CD4-positive, alpha-beta T cell (primary cell): ENCODE results near the gene DECR2. TPM values are rescaled to one million over a fixed set of nuclear protein-coding genes. Genes with fewer than 3 reads are reported as not detected.

Source experiments
- ATAC-seq: fragments of 200-7000 bp; cut with Tn5 transposase; one replicate; pipeline ENCODE4 v1.10.0; 2022; ENCODE audit warnings: mild to moderate bottlenecking; ENCODE audit not compliant: poor library complexity
- CTCF ChIA-PET: fragments of 350-600 bp; sonication (Branson Sonifier 250); formaldehyde crosslinking; loops from one replicate; lab custom pipeline; 2021; ENCODE audit warnings: antibody characterized with exemption, inconsistent platforms; lab: Charles Lee
- POLR2A ChIA-PET: fragments of 350-600 bp; sonication (Branson Sonifier 250); formaldehyde crosslinking; loops from one replicate; lab custom pipeline; 2021; ENCODE audit warnings: antibody characterized with exemption, inconsistent platforms; lab: Charles Lee
- DNase-seq, 14 experiments: peaks; one replicate each; pipeline ENCODE4 v3.0.0-alpha.2; 2013 to 2020; ENCODE audit warnings: mixed read lengths in 2 of 14
- H3K27ac ChIP-seq, 2 donors: one replicate each; pipeline versions ENCODE4 v1.5.1 to v1.7.0; 2013; ENCODE audit warnings: low read length in 2 of 2, low read depth in 1 of 2, mild to moderate bottlenecking in 1 of 2
- H3K27me3 ChIP-seq, 2 experiments: 1 replicate in 1 of 2; 2 replicates in 1 of 2; pipeline versions ENCODE4 v1.6.1 to v1.7.0; 2013; ENCODE audit warnings: low read length in 2 of 2, control low read depth in 1 of 2, mild to moderate bottlenecking in 1 of 2, moderate library complexity in 1 of 2; ENCODE audit not compliant: insufficient read depth in 2 of 2, control insufficient read depth in 1 of 2
- H3K36me3 ChIP-seq: one replicate; pipeline ENCODE4 v1.6.1; 2013; ENCODE audit warnings: low read length, control low read depth; ENCODE audit not compliant: insufficient read depth
- H3K4me1 ChIP-seq: one replicate; pipeline ENCODE4 v1.6.1; 2013; ENCODE audit warnings: low read length, control low read depth; ENCODE audit not compliant: insufficient read depth
- H3K4me3 ChIP-seq: one replicate; pipeline ENCODE4 v1.5.1; 2013; ENCODE audit warnings: mild to moderate bottlenecking, low read length, moderate library complexity
- H3K9me3 ChIP-seq, 2 experiments: 1 replicate in 1 of 2; 2 replicates in 1 of 2; pipeline versions ENCODE4 v1.6.1 to v1.7.0; 2013; ENCODE audit warnings: low read length in 2 of 2, mild to moderate bottlenecking in 2 of 2, control low read depth in 1 of 2, moderate library complexity in 1 of 2; ENCODE audit not compliant: control insufficient read depth in 1 of 2, insufficient read depth in 1 of 2
- H3K27ac Mint-ChIP-seq: one replicate; pipeline ENCODE4 v1.8.0; 2020; ENCODE audit warnings: mixed read lengths
- H3K27me3 Mint-ChIP-seq: one replicate; pipeline ENCODE4 v1.8.0; 2021; ENCODE audit warnings: mixed read lengths
- H3K36me3 Mint-ChIP-seq: one replicate; pipeline ENCODE4 v1.8.0; 2021; ENCODE audit warnings: low read depth, mixed read lengths
- H3K4me1 Mint-ChIP-seq: one replicate; pipeline ENCODE4 v1.8.0; 2021; ENCODE audit warnings: low read depth, mixed read lengths
- H3K4me3 Mint-ChIP-seq: one replicate; pipeline ENCODE4 v1.8.0; 2020; ENCODE audit warnings: mild to moderate bottlenecking, mixed read lengths
- H3K9me3 Mint-ChIP-seq: one replicate; pipeline ENCODE4 v1.8.0; 2020; ENCODE audit warnings: mixed read lengths
- intact Hi-C, 2 experiments: fragments of 100-400 bp; cut with DNase I in 1 of 2; cut with micrococcal nuclease in 1 of 2; formaldehyde crosslinking; loops; one replicate each; pipeline versions ENCODE4 v1.15.1 to v1.9.0; 2023 to 2025; cut with DNase I, micrococcal nuclease
- total RNA-seq, 174 experiments: library from RNA in 2 of 174; stranded (reverse) in 2 of 174; gene quantifications; one replicate each; pipeline ENCODE4 v1.2.3 and lab custom pipeline; 2021 to 2026
- TF ChIP-seq, protein P1 (sequence below): fragments of 200-600 bp; IDR thresholded peaks from one replicate; pipeline ENCODE4 v1.8.0; 2022; ENCODE audit warnings: antibody characterized with exemption, mild to moderate bottlenecking

Gene DECR2
- total RNA-seq, 2 experiments from 2014 or later = 5.7 to 7.0 TPM

DNA sequence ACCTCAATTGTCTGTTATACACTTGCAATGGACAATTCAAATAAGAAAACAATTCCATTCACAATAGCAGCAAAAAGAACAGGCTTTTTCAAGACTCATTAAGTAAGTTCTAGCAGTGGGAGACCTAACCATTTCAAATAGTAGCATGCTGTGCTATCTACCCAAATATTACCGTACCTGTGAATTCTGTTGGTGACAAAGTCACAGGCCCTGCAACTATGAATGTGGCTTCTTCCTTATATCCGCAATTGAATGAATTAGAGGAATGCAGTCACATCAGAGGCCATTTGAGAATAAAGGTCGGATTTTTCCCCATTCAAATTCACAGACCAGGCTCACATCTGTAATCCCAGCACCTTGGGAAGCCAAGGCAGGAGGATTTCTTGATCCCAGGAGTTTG, 5.5 kb upstream of the DECR2 start:
- Histone ChIP-seq H3K27ac (no peak overlapping the region), H3K4me1 (peaks cover 25% of the 10 kb centered on the region), H3K36me3 (no peaks in the 10 kb centered on the region), H3K27me3 (no peaks in the 10 kb centered on the region), H3K4me3 (peak overlapping the region; percentile 49), H3K9me3 (peaks cover 0 to 10% of the 10 kb centered on the region in 2 experiments)
- intact Hi-C loops = loop anchor here in 1 of 2 experiments (2.0 kb wide), 1 partner anchor 13 kb away; no protein-coding TSS in a partner anchor
- Mint-ChIP-seq H3K36me3 (peaks cover 5% of the 10 kb centered on the region), H3K9me3 (no peaks in the 10 kb centered on the region), H3K4me3 (peak overlapping the region; percentile 93), H3K4me1 (peaks cover 31% of the 10 kb centered on the region), H3K27ac (peak overlapping the region; percentile 90), H3K27me3 (no peaks in the 10 kb centered on the region)
- ChIA-PET POLR2A (interaction anchor here (1.0 to 1.2 kb wide), 2 partner anchors 13 to 14 kb away, joined by 3 read pairs; partner anchors contain the start of gene PGAP6), CTCF (no interaction called here)
- ATAC-seq (no peak), DNase-seq (peak in 1 of 14 experiments; percentile 2)
- TF ChIP-seq, protein P1, sequence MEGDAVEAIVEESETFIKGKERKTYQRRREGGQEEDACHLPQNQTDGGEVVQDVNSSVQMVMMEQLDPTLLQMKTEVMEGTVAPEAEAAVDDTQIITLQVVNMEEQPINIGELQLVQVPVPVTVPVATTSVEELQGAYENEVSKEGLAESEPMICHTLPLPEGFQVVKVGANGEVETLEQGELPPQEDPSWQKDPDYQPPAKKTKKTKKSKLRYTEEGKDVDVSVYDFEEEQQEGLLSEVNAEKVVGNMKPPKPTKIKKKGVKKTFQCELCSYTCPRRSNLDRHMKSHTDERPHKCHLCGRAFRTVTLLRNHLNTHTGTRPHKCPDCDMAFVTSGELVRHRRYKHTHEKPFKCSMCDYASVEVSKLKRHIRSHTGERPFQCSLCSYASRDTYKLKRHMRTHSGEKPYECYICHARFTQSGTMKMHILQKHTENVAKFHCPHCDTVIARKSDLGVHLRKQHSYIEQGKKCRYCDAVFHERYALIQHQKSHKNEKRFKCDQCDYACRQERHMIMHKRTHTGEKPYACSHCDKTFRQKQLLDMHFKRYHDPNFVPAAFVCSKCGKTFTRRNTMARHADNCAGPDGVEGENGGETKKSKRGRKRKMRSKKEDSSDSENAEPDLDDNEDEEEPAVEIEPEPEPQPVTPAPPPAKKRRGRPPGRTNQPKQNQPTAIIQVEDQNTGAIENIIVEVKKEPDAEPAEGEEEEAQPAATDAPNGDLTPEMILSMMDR = no peak

DNA sequence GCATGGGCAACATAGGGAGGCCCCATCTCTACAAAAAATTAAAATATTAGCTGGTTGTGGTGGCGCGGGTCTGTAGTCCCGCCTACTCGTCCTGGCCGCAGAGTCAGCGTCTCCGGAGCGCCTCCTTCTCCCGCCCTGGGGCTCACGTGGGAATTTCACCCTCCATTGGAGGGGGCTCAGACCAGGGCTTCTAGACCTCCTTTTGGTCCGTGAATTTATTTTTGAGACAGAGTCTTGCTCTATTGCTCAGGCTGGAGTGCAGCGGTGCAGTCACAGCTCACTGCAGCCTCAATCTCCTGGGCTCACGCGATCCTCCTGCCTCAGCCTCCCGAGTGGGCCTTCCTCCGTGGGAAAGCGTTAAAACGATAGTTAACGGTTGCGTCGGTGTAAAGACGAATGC, 5.1 kb upstream of the DECR2 start:
- no peaks in the 10 kb centered on the region for H3K27me3 Mint-ChIP-seq
- Histone ChIP-seq H3K27ac (no peak overlapping the region), H3K36me3 (no peaks in the 10 kb centered on the region), H3K9me3 (peaks cover 0 to 6% of the 10 kb centered on the region in 2 experiments), H3K4me1 (peaks cover 26% of the 10 kb centered on the region), H3K4me3 (peak overlapping the region; percentile 49), H3K27me3 (no peaks in the 10 kb centered on the region)
- peaks cover 31% of the 10 kb centered on the region for H3K4me1 Mint-ChIP-seq
- H3K9me3 Mint-ChIP-seq = no peaks in the 10 kb centered on the region
- no peak for ATAC-seq
- peaks cover 5% of the 10 kb centered on the region for H3K36me3 Mint-ChIP-seq
- H3K4me3 Mint-ChIP-seq = peak overlapping the region; percentile 93
- TF ChIP-seq, protein P1 = no peak
- peak overlapping the region; percentile 90 for H3K27ac Mint-ChIP-seq
- intact Hi-C loops = loop anchor here (1.0 to 2.0 kb wide), 2 partner anchors 14 kb away; no protein-coding TSS in a partner anchor
- POLR2A ChIA-PET = interaction anchor here (1.0 to 1.2 kb wide), 2 partner anchors 13 to 14 kb away, joined by 3 read pairs; partner anchors contain the start of gene PGAP6
- CTCF ChIA-PET = no interaction called here
- peak in 2 of 14 experiments; percentile 39 to 47 for DNase-seq

DNA sequence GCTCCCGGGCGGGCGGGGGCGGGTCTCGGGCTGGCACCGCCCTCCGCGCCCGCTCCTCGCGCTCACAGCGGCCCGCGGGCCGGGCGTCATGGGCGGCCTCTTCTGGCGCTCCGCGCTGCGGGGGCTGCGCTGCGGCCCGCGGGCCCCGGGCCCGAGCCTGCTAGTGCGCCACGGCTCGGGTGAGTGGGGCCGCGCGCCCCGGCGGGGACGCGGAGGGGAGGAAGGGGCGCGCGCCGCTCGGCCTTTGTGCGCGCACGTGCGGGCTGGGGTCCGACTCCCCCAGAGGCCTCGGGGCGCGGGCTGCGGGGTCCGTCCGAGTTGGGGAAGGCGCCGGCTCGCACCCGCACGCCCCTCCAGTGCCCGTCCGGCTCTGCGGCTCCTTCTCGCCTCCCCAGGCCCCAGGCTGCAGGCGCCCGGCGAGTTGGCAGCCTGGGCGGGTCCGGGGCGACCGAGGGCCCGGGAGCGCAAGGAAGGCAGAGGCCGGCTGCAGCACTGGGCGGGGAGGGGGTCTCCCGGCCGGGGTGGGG, 4.5 kb upstream of the DECR2 start, which contains the start of gene NME4:
NME4 (plus strand) TSS at position 65 of the 527 bp plus-strand sequence; CDS start at position 89, 24 bp downstream.
- H3K4me1 Mint-ChIP-seq = peaks cover 26% of the 10 kb centered on the region
- H3K9me3 ChIP-seq = peaks cover 0 to under 1% of the 10 kb centered on the region in 2 experiments
- intact Hi-C loops = loop anchor here (1.0 to 2.0 kb wide), 2 partner anchors 14 to 15 kb away; no protein-coding TSS in a partner anchor
- ChIA-PET POLR2A (interaction anchor here (1.0 kb wide), 1 partner anchor 15 kb away, joined by 3 read pairs; the partner anchor contains the start of gene PGAP6), CTCF (no interaction called here)
- no peak within 1 kb of the TSS for H3K27ac ChIP-seq
- no peaks in the 10 kb centered on the region for H3K9me3 Mint-ChIP-seq
- no peaks in the 10 kb centered on the region for H3K27me3 Mint-ChIP-seq
- peak within 1 kb of the TSS; percentile 98 for H3K4me3 Mint-ChIP-seq
- TF ChIP-seq, protein P1 = no peak
- no peaks in the 10 kb centered on the region for H3K27me3 ChIP-seq
- H3K36me3 Mint-ChIP-seq = peaks cover 5% of the 10 kb centered on the region
- peak in 6 of 14 experiments; percentile 13 to 73 (median 39) for DNase-seq
- peak within 1 kb of the TSS; percentile 90 for H3K27ac Mint-ChIP-seq
- H3K36me3 ChIP-seq = no peaks in the 10 kb centered on the region
- H3K4me3 ChIP-seq = peak within 1 kb of the TSS; percentile 49
- peaks cover 23% of the 10 kb centered on the region for H3K4me1 ChIP-seq
- no peak for ATAC-seq
